Measurements from ENCODE around the gene PJA1. TPM values are rescaled to one million over a fixed set of nuclear protein-coding genes. Genes with fewer than 3 reads are reported as not detected.

PJA1 gene
- total and polyA plus RNA-seq, 8 donors = 20.7 to 111 (median 92.0) TPM

DNA sequence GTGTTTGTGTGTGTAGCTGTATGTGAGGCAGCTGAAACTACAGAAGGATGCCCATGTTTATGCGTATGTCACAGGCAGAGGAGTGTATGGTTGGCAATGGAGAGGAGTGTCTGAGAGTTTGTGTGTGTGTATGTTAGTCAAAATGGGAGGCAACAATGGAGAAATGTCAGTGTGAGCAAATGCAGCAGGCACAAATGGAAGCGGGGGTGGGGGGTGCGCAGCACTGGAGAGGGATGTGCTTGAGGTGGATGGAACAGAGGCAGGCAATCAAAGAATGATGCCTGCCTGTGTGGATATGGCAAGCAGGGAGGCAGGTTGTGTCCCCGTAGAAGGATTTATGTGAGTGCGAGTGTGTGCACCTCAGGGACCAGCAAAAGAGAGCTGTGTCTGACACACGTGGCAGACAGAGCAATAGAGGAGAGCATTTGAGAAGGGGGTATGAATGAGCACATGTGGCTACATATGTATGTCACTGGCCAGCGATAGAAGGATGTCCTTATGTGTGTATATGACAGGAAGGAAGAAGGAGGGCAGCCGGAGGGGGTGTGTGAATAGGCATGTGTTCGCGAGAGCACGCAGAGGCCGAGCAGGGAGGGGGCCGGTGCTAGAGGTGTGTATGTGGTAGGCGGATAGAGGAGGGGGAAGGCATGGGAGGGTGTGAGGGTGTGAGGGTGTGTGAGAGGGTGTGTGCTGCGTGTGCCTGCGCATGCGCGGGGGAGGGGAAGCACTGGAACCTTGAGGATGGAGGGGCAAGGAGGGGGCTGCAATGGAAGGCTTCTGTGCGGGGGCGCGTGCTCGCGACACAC, 1.1 kb downstream of the PJA1 start:
- no peaks in the 10 kb centered on the region for H3K4me1 ChIP-seq
- ATAC-seq = peak; percentile 78

DNA sequence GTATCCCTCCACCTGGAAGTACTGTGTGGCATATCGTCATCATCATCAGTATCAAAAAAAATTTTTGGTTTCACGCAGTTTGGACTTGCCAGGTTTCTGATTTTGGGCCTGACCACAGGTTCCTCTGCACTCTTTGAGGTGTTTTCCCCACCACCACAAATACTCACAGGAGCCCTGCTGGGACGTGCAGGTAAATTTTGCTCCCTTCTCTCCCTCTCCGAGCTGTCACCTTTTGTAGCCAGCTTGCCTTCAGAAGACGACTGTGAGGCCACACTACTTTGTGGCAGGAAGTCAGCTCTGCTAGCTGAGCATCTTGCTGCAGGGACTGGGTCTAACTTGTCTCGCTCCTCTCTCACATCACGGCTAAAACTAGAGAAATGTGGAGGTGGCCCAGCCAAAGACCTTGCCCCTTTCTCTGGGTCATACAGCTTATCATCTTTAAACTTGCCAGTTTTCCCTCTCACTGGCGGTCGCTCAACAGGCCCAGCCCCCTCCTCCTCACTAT, 2.8 kb downstream of the PJA1 start:
- Histone ChIP-seq H3K4me3 (no peak overlapping the region), H3K27me3 (no peaks in the 10 kb centered on the region), H3K4me1 (no peaks in the 10 kb centered on the region), H3K9me3 (no peaks in the 10 kb centered on the region), H3K36me3 (peaks cover 0 to 10% of the 10 kb centered on the region in 2 donors), H3K27ac (no peak overlapping the region)
- intact Hi-C loops (cut with DNase I) = no loop called here
- no peak for DNase-seq
- TF ChIP-seq, protein P1, sequence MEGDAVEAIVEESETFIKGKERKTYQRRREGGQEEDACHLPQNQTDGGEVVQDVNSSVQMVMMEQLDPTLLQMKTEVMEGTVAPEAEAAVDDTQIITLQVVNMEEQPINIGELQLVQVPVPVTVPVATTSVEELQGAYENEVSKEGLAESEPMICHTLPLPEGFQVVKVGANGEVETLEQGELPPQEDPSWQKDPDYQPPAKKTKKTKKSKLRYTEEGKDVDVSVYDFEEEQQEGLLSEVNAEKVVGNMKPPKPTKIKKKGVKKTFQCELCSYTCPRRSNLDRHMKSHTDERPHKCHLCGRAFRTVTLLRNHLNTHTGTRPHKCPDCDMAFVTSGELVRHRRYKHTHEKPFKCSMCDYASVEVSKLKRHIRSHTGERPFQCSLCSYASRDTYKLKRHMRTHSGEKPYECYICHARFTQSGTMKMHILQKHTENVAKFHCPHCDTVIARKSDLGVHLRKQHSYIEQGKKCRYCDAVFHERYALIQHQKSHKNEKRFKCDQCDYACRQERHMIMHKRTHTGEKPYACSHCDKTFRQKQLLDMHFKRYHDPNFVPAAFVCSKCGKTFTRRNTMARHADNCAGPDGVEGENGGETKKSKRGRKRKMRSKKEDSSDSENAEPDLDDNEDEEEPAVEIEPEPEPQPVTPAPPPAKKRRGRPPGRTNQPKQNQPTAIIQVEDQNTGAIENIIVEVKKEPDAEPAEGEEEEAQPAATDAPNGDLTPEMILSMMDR (IDR thresholded peaks at IDR 0.05) = no peak
- no peak for ATAC-seq

More for the DNA sequence above, 1.1 kb downstream of the PJA1 start:
- intact Hi-C loops (cut with DNase I) = no loop called here
- TF ChIP-seq, protein P1 (IDR thresholded peaks at IDR 0.05) = no peak
- Histone ChIP-seq H3K27me3 (no peaks in the 10 kb centered on the region), H3K27ac (no peak overlapping the region), H3K4me3 (peak overlapping the region; percentile 43 to 62), H3K36me3 (peaks cover 0 to 10% of the 10 kb centered on the region in 2 donors), H3K9me3 (no peaks in the 10 kb centered on the region)
- DNase-seq = peak in 2 of 4 donors; percentile 41 to 69

DNA sequence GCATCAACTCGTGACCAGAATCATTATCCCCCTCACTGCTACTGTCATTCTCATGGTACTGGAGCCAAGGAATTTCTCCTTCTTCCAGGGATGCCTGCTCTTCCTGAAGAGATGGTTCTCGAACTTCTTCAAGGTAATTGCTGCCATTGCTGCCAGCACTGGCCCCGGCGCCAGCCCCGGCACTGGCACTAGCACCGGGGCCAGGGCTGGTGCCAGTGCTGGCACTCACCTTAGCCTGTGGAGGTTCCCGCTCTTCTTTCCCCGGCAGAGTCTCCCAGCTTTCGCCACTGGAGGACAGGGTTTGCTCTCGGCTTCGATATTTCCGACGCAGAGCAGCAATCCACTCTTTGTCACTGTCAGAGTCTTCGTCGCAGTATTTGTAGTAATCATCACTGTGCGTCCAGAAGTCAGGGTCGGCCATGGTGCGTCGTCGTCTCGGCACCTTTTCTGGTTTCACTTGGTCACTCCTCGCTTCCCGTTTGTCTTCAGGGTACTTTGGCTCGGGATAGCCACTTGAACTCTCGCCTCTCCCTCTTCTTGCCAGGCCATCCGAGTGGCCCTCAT, 3.4 kb downstream of the PJA1 start:
- Histone ChIP-seq H3K36me3 (peaks cover 0 to 10% of the 10 kb centered on the region in 2 donors), H3K27ac (no peak overlapping the region), H3K27me3 (no peaks in the 10 kb centered on the region), H3K4me3 (no peak overlapping the region), H3K4me1 (no peaks in the 10 kb centered on the region), H3K9me3 (no peaks in the 10 kb centered on the region)
- ATAC-seq = no peak
- TF ChIP-seq, protein P1 (IDR thresholded peaks at IDR 0.05) = no peak
- no peak for DNase-seq
- intact Hi-C loops (cut with DNase I) = no loop called here

DNA sequence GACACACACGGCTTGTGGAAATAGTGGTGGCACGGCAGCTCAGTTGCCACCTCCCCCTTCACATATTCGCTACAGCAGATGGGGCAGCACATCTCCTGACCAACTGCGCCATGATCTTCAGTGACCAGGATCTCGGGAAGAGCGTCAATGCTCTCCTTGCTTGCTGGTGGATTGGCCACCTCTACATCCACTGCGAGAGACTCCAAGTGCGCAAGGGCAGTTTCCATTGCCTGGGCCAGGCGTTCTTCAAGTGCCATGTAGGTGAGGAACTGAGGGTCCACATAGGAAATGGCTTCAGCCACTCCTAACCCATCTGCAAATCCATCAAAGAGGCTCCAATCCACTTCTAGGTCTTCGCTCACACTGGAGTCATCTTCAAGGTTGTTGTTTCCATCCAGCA, 3.9 kb downstream of the PJA1 start:
- Histone ChIP-seq H3K27ac (no peak overlapping the region), H3K4me1 (no peaks in the 10 kb centered on the region), H3K9me3 (no peaks in the 10 kb centered on the region), H3K27me3 (no peaks in the 10 kb centered on the region), H3K4me3 (no peak overlapping the region), H3K36me3 (peaks cover 0 to 10% of the 10 kb centered on the region in 2 donors)
- ATAC-seq (no peak), DNase-seq (no peak)
- intact Hi-C loops (cut with DNase I) = no loop called here
- TF ChIP-seq, protein P1 (IDR thresholded peaks at IDR 0.05) = no peak

All from left lung (tissue), 10 donors.